ENCODE measurements around the gene RPL6.

Gene RPL6

GRCh38 chr12:112359290-112359689 is 50.1 kb downstream of the RPL6 start:
- H3K27ac ChIP-seq (ENCODE audit: low read depth, low read length), result no peak overlapping the region

GRCh38 chr12:112357214-112357613 is 52.2 kb downstream of the RPL6 start:
- H4K8ac ChIP-seq (ENCODE audit: low read depth, low read length), result no peak overlapping the region
- peaks cover 1% of the 10 kb centered on the region for H3K79me2 ChIP-seq (ENCODE audit: control insufficient read depth, insufficient read depth, low read length)
- H2BK5ac ChIP-seq (ENCODE audit: low read length), result no peak overlapping the region
- no peak overlapping the region for H4K5ac ChIP-seq (ENCODE audit: low read length)
- no peak overlapping the region for H3K4me2 ChIP-seq (ENCODE audit: low read length)
- H3K36me3 ChIP-seq (ENCODE audit: control insufficient read depth, insufficient read depth, low read length), result no peaks in the 10 kb centered on the region
- H3K23ac ChIP-seq (ENCODE audit: low read length), result no peak overlapping the region
- no peak overlapping the region for H2BK120ac ChIP-seq (ENCODE audit: low read depth, low read length)
- H3K56ac ChIP-seq (ENCODE audit: low read length), result no peak overlapping the region
- H3K18ac ChIP-seq (ENCODE audit: low read length), result no peak overlapping the region
- no peak overlapping the region for H3K4me3 ChIP-seq (ENCODE audit: low read length)
- H3K4me1 ChIP-seq (ENCODE audit: control insufficient read depth, low read depth, low read length), result no peaks in the 10 kb centered on the region
- no peak overlapping the region for H3K9ac ChIP-seq (ENCODE audit: low read length)
- H3K79me1 ChIP-seq (ENCODE audit: low read length), result no peaks in the 10 kb centered on the region
- H2AK5ac ChIP-seq (ENCODE audit: low read length), result no peak overlapping the region
- no CpG with 5 or more reads among the region's 2 CpGs for WGBS (ENCODE audit: extremely low coverage, insufficient coverage, low lambda C conversion rate)
- H3K4ac ChIP-seq (ENCODE audit: low read depth, low read length), result no peak overlapping the region
- H2BK15ac ChIP-seq (replicated peaks; ENCODE audit: low read depth), result no peak overlapping the region
- H3K27me3 ChIP-seq (ENCODE audit: insufficient read depth, low read length, poor library complexity), result no peaks in the 10 kb centered on the region
- H3K27ac ChIP-seq (ENCODE audit: low read depth, low read length), result no peak overlapping the region
- peak; percentile 47 for DNase-seq

More at GRCh38 chr12:112359290-112359689, 50.1 kb downstream of the RPL6 start:
- H3K79me2 ChIP-seq (ENCODE audit: control insufficient read depth, insufficient read depth, low read length), result peaks cover 1% of the 10 kb centered on the region
- H3K4ac ChIP-seq (ENCODE audit: low read depth, low read length), result no peak overlapping the region
- no peaks in the 10 kb centered on the region for H3K27me3 ChIP-seq (ENCODE audit: insufficient read depth, low read length, poor library complexity)
- H3K23ac ChIP-seq (ENCODE audit: low read length), result no peak overlapping the region
- no peak for DNase-seq
- H3K4me1 ChIP-seq (ENCODE audit: control insufficient read depth, low read depth, low read length), result no peaks in the 10 kb centered on the region
- H3K9ac ChIP-seq (ENCODE audit: low read length), result no peak overlapping the region
- H3K4me2 ChIP-seq (ENCODE audit: low read length), result no peak overlapping the region
- peaks cover 2% of the 10 kb centered on the region for H3K79me1 ChIP-seq (ENCODE audit: low read length)
- no peak overlapping the region for H3K4me3 ChIP-seq (ENCODE audit: low read length)
- H2BK5ac ChIP-seq (ENCODE audit: low read length), result no peak overlapping the region
- no peak overlapping the region for H2BK120ac ChIP-seq (ENCODE audit: low read depth, low read length)
- H2AK5ac ChIP-seq (ENCODE audit: low read length), result no peak overlapping the region
- no peak overlapping the region for H2BK15ac ChIP-seq (replicated peaks; ENCODE audit: low read depth)
- no CpG with 5 or more reads among the region's 4 CpGs for WGBS (ENCODE audit: extremely low coverage, insufficient coverage, low lambda C conversion rate)
- no peaks in the 10 kb centered on the region for H3K36me3 ChIP-seq (ENCODE audit: control insufficient read depth, insufficient read depth, low read length)
- no peak overlapping the region for H4K8ac ChIP-seq (ENCODE audit: low read depth, low read length)
- no peak overlapping the region for H3K56ac ChIP-seq (ENCODE audit: low read length)
- no peak overlapping the region for H4K5ac ChIP-seq (ENCODE audit: low read length)
- H3K18ac ChIP-seq (ENCODE audit: low read length), result no peak overlapping the region
